Uterus (tissue), 2 donors: ENCODE results near the gene PAGR1.

Experiments
- POLR2A ChIP-seq, 2 donors: fragments of 450-650 bp; IDR thresholded peaks; one replicate each; pipeline ENCODE4 v1.6.1; 2016; ENCODE audit warnings: antibody characterized with exemption in 2 of 2, mild to moderate bottlenecking in 1 of 2, moderate library complexity in 1 of 2
- TF ChIP-seq, protein P1 (sequence below), 4 experiments: fragments of 200-600 bp in 2 of 4; fragments of 450-650 bp in 2 of 4; sonication (generic) in 2 of 4; IDR thresholded peaks; one replicate each; pipeline ENCODE4 v1.5.1; 2016 to 2019; ENCODE audit warnings: antibody characterized with exemption in 4 of 4, mild to moderate bottlenecking in 2 of 4, moderate library complexity in 1 of 4

GRCh38 chr16:29790949-29791844 lies 24.8 kb upstream of the PAGR1 start:
- TF ChIP-seq, protein P1, sequence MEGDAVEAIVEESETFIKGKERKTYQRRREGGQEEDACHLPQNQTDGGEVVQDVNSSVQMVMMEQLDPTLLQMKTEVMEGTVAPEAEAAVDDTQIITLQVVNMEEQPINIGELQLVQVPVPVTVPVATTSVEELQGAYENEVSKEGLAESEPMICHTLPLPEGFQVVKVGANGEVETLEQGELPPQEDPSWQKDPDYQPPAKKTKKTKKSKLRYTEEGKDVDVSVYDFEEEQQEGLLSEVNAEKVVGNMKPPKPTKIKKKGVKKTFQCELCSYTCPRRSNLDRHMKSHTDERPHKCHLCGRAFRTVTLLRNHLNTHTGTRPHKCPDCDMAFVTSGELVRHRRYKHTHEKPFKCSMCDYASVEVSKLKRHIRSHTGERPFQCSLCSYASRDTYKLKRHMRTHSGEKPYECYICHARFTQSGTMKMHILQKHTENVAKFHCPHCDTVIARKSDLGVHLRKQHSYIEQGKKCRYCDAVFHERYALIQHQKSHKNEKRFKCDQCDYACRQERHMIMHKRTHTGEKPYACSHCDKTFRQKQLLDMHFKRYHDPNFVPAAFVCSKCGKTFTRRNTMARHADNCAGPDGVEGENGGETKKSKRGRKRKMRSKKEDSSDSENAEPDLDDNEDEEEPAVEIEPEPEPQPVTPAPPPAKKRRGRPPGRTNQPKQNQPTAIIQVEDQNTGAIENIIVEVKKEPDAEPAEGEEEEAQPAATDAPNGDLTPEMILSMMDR (IDR thresholded peaks at IDR 0.05) = no peak
- TF ChIP-seq POLR2A (IDR thresholded peaks at IDR 0.05) = no peak
